ENCODE data around the gene COL13A1.

DNA sequence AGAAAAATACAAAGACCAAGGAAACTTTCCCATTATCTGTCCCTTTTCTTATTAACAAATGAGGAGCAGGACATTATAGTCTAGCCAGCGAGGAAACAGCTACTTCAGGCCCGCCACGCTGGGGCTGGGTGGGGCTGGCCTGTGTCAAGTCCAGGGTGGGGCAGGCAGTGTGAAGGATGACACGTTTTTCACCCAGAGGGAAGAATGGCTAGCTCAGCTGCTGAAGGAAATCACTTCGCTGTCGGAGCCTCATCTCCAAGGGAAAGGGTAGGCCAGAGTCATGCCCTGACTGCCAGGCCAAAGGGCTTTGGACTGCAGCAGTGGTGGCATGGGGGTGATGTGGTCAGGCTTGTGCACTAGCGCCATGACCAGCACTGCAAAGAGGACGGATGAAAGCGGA lies 24.4 kb downstream of the COL13A1 start:
- TF ChIP-seq, protein P1, sequence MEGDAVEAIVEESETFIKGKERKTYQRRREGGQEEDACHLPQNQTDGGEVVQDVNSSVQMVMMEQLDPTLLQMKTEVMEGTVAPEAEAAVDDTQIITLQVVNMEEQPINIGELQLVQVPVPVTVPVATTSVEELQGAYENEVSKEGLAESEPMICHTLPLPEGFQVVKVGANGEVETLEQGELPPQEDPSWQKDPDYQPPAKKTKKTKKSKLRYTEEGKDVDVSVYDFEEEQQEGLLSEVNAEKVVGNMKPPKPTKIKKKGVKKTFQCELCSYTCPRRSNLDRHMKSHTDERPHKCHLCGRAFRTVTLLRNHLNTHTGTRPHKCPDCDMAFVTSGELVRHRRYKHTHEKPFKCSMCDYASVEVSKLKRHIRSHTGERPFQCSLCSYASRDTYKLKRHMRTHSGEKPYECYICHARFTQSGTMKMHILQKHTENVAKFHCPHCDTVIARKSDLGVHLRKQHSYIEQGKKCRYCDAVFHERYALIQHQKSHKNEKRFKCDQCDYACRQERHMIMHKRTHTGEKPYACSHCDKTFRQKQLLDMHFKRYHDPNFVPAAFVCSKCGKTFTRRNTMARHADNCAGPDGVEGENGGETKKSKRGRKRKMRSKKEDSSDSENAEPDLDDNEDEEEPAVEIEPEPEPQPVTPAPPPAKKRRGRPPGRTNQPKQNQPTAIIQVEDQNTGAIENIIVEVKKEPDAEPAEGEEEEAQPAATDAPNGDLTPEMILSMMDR (IDR thresholded peaks at IDR 0.05): no peak
- TF ChIP-seq POLR2AphosphoS5 (IDR thresholded peaks at IDR 0.05; ENCODE audit: low read depth, low read length) (no peak), ELF1 (IDR thresholded peaks at IDR 0.05) (no peak), TCF12 (IDR thresholded peaks at IDR 0.05) (no peak), NRF1 (IDR thresholded peaks at IDR 0.05; ENCODE audit: low read depth, low read length) (no peak), GABPA (IDR thresholded peaks at IDR 0.05; ENCODE audit: low read depth) (no peak), TAF1 (IDR thresholded peaks at IDR 0.05; ENCODE audit: borderline replicate concordance, low read depth, low read length) (no peak), EP300 (IDR thresholded peaks at IDR 0.05; ENCODE audit: borderline replicate concordance in 1 of 2, low read depth in 1 of 2, low read length in 1 of 2) (no peak), JUND (IDR thresholded peaks at IDR 0.05) (no peak)
- TF ChIP-seq, protein P2, sequence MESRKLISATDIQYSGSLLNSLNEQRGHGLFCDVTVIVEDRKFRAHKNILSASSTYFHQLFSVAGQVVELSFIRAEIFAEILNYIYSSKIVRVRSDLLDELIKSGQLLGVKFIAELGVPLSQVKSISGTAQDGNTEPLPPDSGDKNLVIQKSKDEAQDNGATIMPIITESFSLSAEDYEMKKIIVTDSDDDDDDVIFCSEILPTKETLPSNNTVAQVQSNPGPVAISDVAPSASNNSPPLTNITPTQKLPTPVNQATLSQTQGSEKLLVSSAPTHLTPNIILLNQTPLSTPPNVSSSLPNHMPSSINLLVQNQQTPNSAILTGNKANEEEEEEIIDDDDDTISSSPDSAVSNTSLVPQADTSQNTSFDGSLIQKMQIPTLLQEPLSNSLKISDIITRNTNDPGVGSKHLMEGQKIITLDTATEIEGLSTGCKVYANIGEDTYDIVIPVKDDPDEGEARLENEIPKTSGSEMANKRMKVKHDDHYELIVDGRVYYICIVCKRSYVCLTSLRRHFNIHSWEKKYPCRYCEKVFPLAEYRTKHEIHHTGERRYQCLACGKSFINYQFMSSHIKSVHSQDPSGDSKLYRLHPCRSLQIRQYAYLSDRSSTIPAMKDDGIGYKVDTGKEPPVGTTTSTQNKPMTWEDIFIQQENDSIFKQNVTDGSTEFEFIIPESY (IDR thresholded peaks at IDR 0.05; ENCODE audit: borderline replicate concordance, low read depth): no peak
- TF ChIP-seq, protein P3, sequence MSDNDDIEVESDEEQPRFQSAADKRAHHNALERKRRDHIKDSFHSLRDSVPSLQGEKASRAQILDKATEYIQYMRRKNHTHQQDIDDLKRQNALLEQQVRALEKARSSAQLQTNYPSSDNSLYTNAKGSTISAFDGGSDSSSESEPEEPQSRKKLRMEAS (IDR thresholded peaks at IDR 0.05; ENCODE audit: low read depth): no peak
- TF ChIP-seq, protein P4, sequence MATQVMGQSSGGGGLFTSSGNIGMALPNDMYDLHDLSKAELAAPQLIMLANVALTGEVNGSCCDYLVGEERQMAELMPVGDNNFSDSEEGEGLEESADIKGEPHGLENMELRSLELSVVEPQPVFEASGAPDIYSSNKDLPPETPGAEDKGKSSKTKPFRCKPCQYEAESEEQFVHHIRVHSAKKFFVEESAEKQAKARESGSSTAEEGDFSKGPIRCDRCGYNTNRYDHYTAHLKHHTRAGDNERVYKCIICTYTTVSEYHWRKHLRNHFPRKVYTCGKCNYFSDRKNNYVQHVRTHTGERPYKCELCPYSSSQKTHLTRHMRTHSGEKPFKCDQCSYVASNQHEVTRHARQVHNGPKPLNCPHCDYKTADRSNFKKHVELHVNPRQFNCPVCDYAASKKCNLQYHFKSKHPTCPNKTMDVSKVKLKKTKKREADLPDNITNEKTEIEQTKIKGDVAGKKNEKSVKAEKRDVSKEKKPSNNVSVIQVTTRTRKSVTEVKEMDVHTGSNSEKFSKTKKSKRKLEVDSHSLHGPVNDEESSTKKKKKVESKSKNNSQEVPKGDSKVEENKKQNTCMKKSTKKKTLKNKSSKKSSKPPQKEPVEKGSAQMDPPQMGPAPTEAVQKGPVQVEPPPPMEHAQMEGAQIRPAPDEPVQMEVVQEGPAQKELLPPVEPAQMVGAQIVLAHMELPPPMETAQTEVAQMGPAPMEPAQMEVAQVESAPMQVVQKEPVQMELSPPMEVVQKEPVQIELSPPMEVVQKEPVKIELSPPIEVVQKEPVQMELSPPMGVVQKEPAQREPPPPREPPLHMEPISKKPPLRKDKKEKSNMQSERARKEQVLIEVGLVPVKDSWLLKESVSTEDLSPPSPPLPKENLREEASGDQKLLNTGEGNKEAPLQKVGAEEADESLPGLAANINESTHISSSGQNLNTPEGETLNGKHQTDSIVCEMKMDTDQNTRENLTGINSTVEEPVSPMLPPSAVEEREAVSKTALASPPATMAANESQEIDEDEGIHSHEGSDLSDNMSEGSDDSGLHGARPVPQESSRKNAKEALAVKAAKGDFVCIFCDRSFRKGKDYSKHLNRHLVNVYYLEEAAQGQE (IDR thresholded peaks at IDR 0.05; ENCODE audit: low read depth, low read length): no peak

Data from SK-N-SH (cell line).